K562 (cell line): ENCODE measurements around the gene CPSF4L. TPM values are rescaled to one million over a fixed set of nuclear protein-coding genes. Genes with fewer than 3 reads are reported as not detected.
A peak's percentile ranks its signal among the peaks of the same experiment; 100 is the strongest.

Experiments used
- ATAC-seq: fragments of 200-7000 bp; cut with Tn5 transposase; 3 replicates; pipeline ENCODE4 v1.9.1; 2020; ENCODE audit warnings: moderate library complexity
- BruUV-seq: library from RNA; stranded (reverse); fragments of 400-500 nt; replicated peaks from 2 replicates; lab custom pipeline; 2021; lab: Mats Ljungman, UMichigan
- CTCF ChIA-PET: fragments of 300-600 bp; formaldehyde crosslinking; extraction: SDS; loops from one replicate; lab custom pipeline; 2021; ENCODE audit warnings: low intra/inter-chr PET ratio; lab: Yijun Ruan, JAX
- POLR2A ChIA-PET: fragments of 300-600, 350-650 bp; sonication (Branson Sonifier 250); formaldehyde crosslinking; extraction: SDS; loops from one replicate; lab custom pipeline; 2021; ENCODE audit warnings: antibody characterized with exemption, inconsistent platforms; lab: Yijun Ruan, JAX
- DNase-seq, 4 experiments: peaks; one replicate each; pipeline versions ENCODE4 v3.0.0 to v3.0.0-alpha.2; 2011 to 2018; ENCODE audit warnings: low spot score in 3 of 4, mixed read lengths in 3 of 4; ENCODE audit errors: extremely low read depth in 1 of 4
- FAIRE-seq: peaks from 2 replicates; lab custom pipeline; 2011; peaks lifted over from hg19 to GRCh38; lab: Jason Lieb, UNC
- H2AFZ ChIP-seq: 2 replicates; pipeline ENCODE4 v1.6.0; 2011; ENCODE audit warnings: low read depth, low read length, control low read depth, inconsistent platforms
- H3K27ac ChIP-seq: fragments of 200-600 bp; 3 replicates; pipeline ENCODE4 v1.8.0; 2011; ENCODE audit warnings: low read depth, mild to moderate bottlenecking, control low read depth, inconsistent platforms, low read length, moderate library complexity, mixed read lengths; ENCODE audit errors: extremely low read depth
- H3K27me3 ChIP-seq, 2 experiments: fragments of 300-600 bp in 1 of 2; 2 replicates in 1 of 2; 3 replicates in 1 of 2; pipeline versions ENCODE4 v1.6.0 to v1.8.0; 2011; ENCODE audit warnings: inconsistent platforms in 2 of 2, low read length in 2 of 2, mild to moderate bottlenecking in 1 of 2, mixed read lengths in 1 of 2, moderate library complexity in 1 of 2; ENCODE audit not compliant: control insufficient read depth in 2 of 2, insufficient read depth in 2 of 2
- H3K36me3 ChIP-seq: fragments of 300-600 bp; 3 replicates; pipeline ENCODE4 v1.8.0; 2011; ENCODE audit warnings: mild to moderate bottlenecking, low read length, inconsistent platforms; ENCODE audit not compliant: control insufficient read depth, insufficient read depth
- H3K4me1 ChIP-seq, 2 experiments: fragments of 200-600 bp in 1 of 2; replicated peaks in 1 of 2; 2 replicates in 1 of 2; 3 replicates in 1 of 2; pipeline versions ENCODE4 v1.5.1 to v1.8.0; 2011; ENCODE audit warnings: inconsistent platforms in 2 of 2, low read length in 2 of 2, mild to moderate bottlenecking in 1 of 2, mixed read lengths in 1 of 2, moderate library complexity in 1 of 2; ENCODE audit not compliant: control insufficient read depth in 2 of 2, insufficient read depth in 2 of 2
- H3K4me2 ChIP-seq: 2 replicates; pipeline ENCODE4 v1.6.1; 2011; ENCODE audit warnings: low read length, control low read depth, inconsistent platforms, mixed read lengths; ENCODE audit not compliant: insufficient read depth
- H3K4me3 ChIP-seq: fragments of 200-600 bp; sonication (generic), shearing (Covaris generic); 2 replicates; pipeline ENCODE4 v1.5.1; 2016; ENCODE audit warnings: control low read depth, inconsistent platforms
- H3K79me2 ChIP-seq: fragments of 200-600 bp; 3 replicates; pipeline ENCODE4 v1.8.0; 2011; ENCODE audit warnings: low read length, inconsistent platforms; ENCODE audit not compliant: control insufficient read depth, insufficient read depth
- H3K9ac ChIP-seq, 2 experiments: 2 replicates each; pipeline versions ENCODE4 v1.6.0 to v1.6.1; 2011; ENCODE audit warnings: low read depth in 2 of 2, low read length in 2 of 2, control low read depth in 1 of 2, inconsistent platforms in 1 of 2, mild to moderate bottlenecking in 1 of 2, mixed read lengths in 1 of 2; ENCODE audit not compliant: insufficient read depth in 1 of 2
- H3K9me1 ChIP-seq: one replicate; pipeline ENCODE4 v1.6.0; 2011; ENCODE audit warnings: inconsistent platforms, mild to moderate bottlenecking, low read length, moderate library complexity; ENCODE audit not compliant: control insufficient read depth, insufficient read depth
- H3K9me3 ChIP-seq: replicated peaks from 2 replicates; pipeline ENCODE4 v1.5.1; 2011; ENCODE audit warnings: low read depth, low read length, inconsistent platforms; ENCODE audit not compliant: control insufficient read depth, insufficient read depth
- H4K20me1 ChIP-seq: replicated peaks from 2 replicates; pipeline ENCODE4 v1.6.1; 2011; ENCODE audit warnings: low read length, inconsistent platforms, mixed read lengths; ENCODE audit not compliant: control insufficient read depth, insufficient read depth
- CREB5 ChIP-seq: fragments of 250-450 bp; sonication (Bioruptor Pico); IDR thresholded peaks from 2 replicates; pipeline ENCODE4 v1.5.0; 2020; ENCODE audit warnings: mild to moderate bottlenecking
- MTA2 ChIP-seq: fragments of 450-650 bp; IDR thresholded peaks from 2 replicates; pipeline ENCODE4 v1.6.1; 2016; ENCODE audit warnings: low read depth
- MYNN ChIP-seq, 2 experiments: sonication (generic); formaldehyde crosslinking in 1 of 2; IDR thresholded peaks; 2 replicates each; pipeline versions ENCODE4 v1.5.0 to v1.6.1; 2016 to 2020; ENCODE audit warnings: antibody characterized with exemption in 1 of 2, missing genetic modification reagents in 1 of 2
- SMARCC2 ChIP-seq: fragments of 450-650 bp; IDR thresholded peaks from 2 replicates; pipeline ENCODE4 v1.6.1; 2017; ENCODE audit warnings: antibody characterized with exemption, moderate library complexity, mild to moderate bottlenecking, low read depth
- STAT5B ChIP-seq: fragments of 250-450 bp; sonication (Bioruptor Pico); IDR thresholded peaks from 2 replicates; pipeline ENCODE4 v1.8.0; 2021; ENCODE audit warnings: mild to moderate bottlenecking, inconsistent platforms
- WHSC1 ChIP-seq: IDR thresholded peaks from one replicate; pipeline ENCODE4 v1.6.1; 2012; ENCODE audit warnings: low read length, control low read depth, inconsistent platforms
- ZNF212 ChIP-seq: fragments of 450-650 bp; formaldehyde crosslinking; IDR thresholded peaks from 2 replicates; pipeline ENCODE4 v1.4.0; 2020; ENCODE audit warnings: mild to moderate bottlenecking
- ZNF263 ChIP-seq: sonication (generic); formaldehyde crosslinking; IDR thresholded peaks from 2 replicates; pipeline ENCODE4 v1.8.0; 2022; ENCODE audit warnings: mild to moderate bottlenecking, missing genetic modification reagents, borderline replicate concordance
- WGBS: fragments of 100-300 bp; shearing (Covaris generic); methylation state at CpG from one replicate; pipeline ENCODE4 v1.1.6; 2016; ENCODE audit warnings: low coverage, mixed read lengths; ENCODE audit not compliant: insufficient coverage; ENCODE audit errors: missing lambda C conversion rate; 5-methylcytosine and 5-hydroxymethylcytosine counted together
- in situ Hi-C: fragments of 300-500 bp; cut with MboI; formaldehyde crosslinking; loops from 4 replicates; pipeline ENCODE4 v1.15.0; 2018; ENCODE audit warnings: inconsistent platforms, mixed read lengths
- intact Hi-C: fragments of 100-400 bp; cut with micrococcal nuclease; formaldehyde crosslinking; loops from 2 replicates; pipeline ENCODE4 v1.14.2; 2022
- polyA plus RNA-seq, 8 experiments: library from polyadenylated mRNA; depleted of rRNA in 4 of 8; stranded (reverse) in 5 of 8; unstranded in 3 of 8; fragments of >200 nt; fragmentation: Nextera tagmentation in 2 of 8; fragmentation: Illumina TruSeq in 1 of 8; extraction: Ambion mirVana in 2 of 8; extraction: Trizol in 1 of 8; gene quantifications; 2 replicates each; pipeline versions ENCODE4 v1.2.1 to v1.2.3, GENCODE V29; 2011 to 2014; ENCODE audit warnings: inconsistent platforms in 1 of 8, missing spikeins in 1 of 8
- total RNA-seq, 7 experiments: library from RNA; depleted of rRNA in 6 of 7; stranded (reverse); fragments of >200 nt in 6 of 7; fragmentation: Illumina TruSeq in 2 of 7; extraction: Trizol in 2 of 7; gene quantifications; 2 replicates each; pipeline versions ENCODE4 v1.2.1 to v1.2.3, GENCODE V29; 2011 to 2021; ENCODE audit warnings: low replicate concordance in 1 of 7

CPSF4L gene
- total and polyA plus RNA-seq, 9 of the 15 experiments (the other 6 are each of a cell fraction or from before 2014, with no cell fraction given), result not detected

- in situ Hi-C loops, result no loop called here
- WGBS, result 81% methylated on average over 10 of the region's 10 CpGs
- Histone ChIP-seq H3K4me3 (no peak overlapping the region), H3K79me2 (no peaks in the 10 kb centered on the region), H3K4me2 (no peak overlapping the region), H3K9me1 (peaks cover 4% of the 10 kb centered on the region), H3K27ac (no peak overlapping the region), H3K9ac (no peak overlapping the region), H3K27me3 (no peaks in the 10 kb centered on the region), H4K20me1 (peaks cover 20% of the 10 kb centered on the region), H2AFZ (no peak overlapping the region), H3K9me3 (no peaks in the 10 kb centered on the region; the same call in 1 of the 2 replicates), H3K36me3 (peaks cover 97% of the 10 kb centered on the region), H3K4me1 (peaks cover 3 to 8% of the 10 kb centered on the region in 2 experiments; a peak in 3 of 5 replicates)
- CTCF ChIA-PET, result no interaction called here
- POLR2A ChIA-PET, result interaction anchor here (0.7 to 2.8 kb wide), 5 partner anchors 11 to 348 kb away, joined by 3 to 14 read pairs (median 3); partner anchors contain the start of gene COG1
- no TSS peak for BruUV-seq
- intact Hi-C loops, result no loop called here
- DNase-seq (no peak), FAIRE-seq (no peak), ATAC-seq (peak; percentile 17; the same call in 1 of the 3 replicates)
- no peak for TF ChIP-seq SMARCC2
- TF ChIP-seq ZNF212 (CRISPR knock-in tag), result no peak
- no peak for TF ChIP-seq CREB5 (CRISPR knock-in tag)
- no peak for TF ChIP-seq ZNF263 (CRISPR knock-in tag)
- TF ChIP-seq WHSC1, result no peak
- TF ChIP-seq MTA2, result no peak
- TF ChIP-seq STAT5B (CRISPR knock-in tag), result no peak
- TF ChIP-seq MYNN (IDR thresholded peaks at IDR 0.05), result peak; percentile 85
- peak; percentile 29; the same call in 1 of the 2 replicates for TF ChIP-seq MYNN (CRISPR knock-in tag; IDR thresholded peaks at IDR 0.05)
These were observed 57.7 kb downstream of the CPSF4L start for GRCh38 chr17:73203788-73204479.
